PC-3 (cell line): ENCODE results near the gene RBM47. TPM values are rescaled to one million over a fixed set of nuclear protein-coding genes. Genes with fewer than 3 reads are reported as not detected.
A peak's percentile ranks its signal among the peaks of the same experiment; 100 is the strongest.
"Not testable (repeated sequence)": the region's sequence is repeated elsewhere in the genome, so short reads cannot be mapped to it uniquely, and the experiment has no call there.

Source experiments
- ATAC-seq: fragments of 200-7000 bp; cut with Tn5 transposase; 2 replicates; pipeline ENCODE4 v1.9.1; 2020; ENCODE audit warnings: mild to moderate bottlenecking, moderate library complexity
- BruUV-seq: library from RNA; stranded (reverse); fragments of 400-500 nt; replicated peaks from 2 replicates; lab custom pipeline; 2021; lab: Mats Ljungman, UMichigan
- CTCF ChIA-PET: fragments of 300-600 bp; sonication (Branson Sonifier 250); formaldehyde crosslinking; loops from one replicate; lab custom pipeline; 2022; ENCODE audit warnings: antibody characterized with exemption; lab: Charles Lee
- POLR2A ChIA-PET: fragments of 300-600 bp; sonication (Branson Sonifier 250); formaldehyde crosslinking; loops from one replicate; lab custom pipeline; 2022; ENCODE audit warnings: antibody characterized with exemption; ENCODE audit not compliant: unreplicated experiment; lab: Charles Lee
- DNase-seq: peaks from one replicate; pipeline ENCODE4 v3.0.0-alpha.2; 2015
- H2AFZ ChIP-seq: fragments of 300-600 bp; sonication (generic); 2 replicates; pipeline ENCODE4 v1.6.0; 2016; ENCODE audit warnings: antibody characterized with exemption, low read length
- H3F3A ChIP-seq: fragments of 300-600 bp; sonication (generic); one replicate; pipeline ENCODE4 v1.6.0; 2017; ENCODE audit warnings: antibody characterized with exemption, low read length, control low read depth, mild to moderate bottlenecking; ENCODE audit not compliant: unreplicated experiment
- H3K27ac ChIP-seq: fragments of 300-600 bp; sonication (generic); 2 replicates; pipeline ENCODE4 v1.5.1; 2016; ENCODE audit warnings: mild to moderate bottlenecking, low read length
- H3K27me3 ChIP-seq: fragments of 300-600 bp; sonication (generic); 2 replicates; pipeline ENCODE4 v1.6.1; 2016; ENCODE audit warnings: low read length, mixed read lengths
- H3K36me3 ChIP-seq: fragments of 300-600 bp; sonication (generic); 2 replicates; pipeline ENCODE4 v1.6.1; 2016; ENCODE audit warnings: low read depth, mixed run types, low read length, mixed read lengths
- H3K4me1 ChIP-seq: fragments of 300-600 bp; sonication (generic); 2 replicates; pipeline ENCODE4 v1.5.1; 2016; ENCODE audit warnings: low read length; ENCODE audit not compliant: insufficient read depth
- H3K4me2 ChIP-seq: fragments of 300-600 bp; sonication (generic); 2 replicates; pipeline ENCODE4 v1.6.0; 2016; ENCODE audit warnings: low read length
- H3K4me3 ChIP-seq: fragments of 300-600 bp; sonication (generic); 2 replicates; pipeline ENCODE4 v1.5.1; 2016; ENCODE audit warnings: mild to moderate bottlenecking, low read length, mixed read lengths
- H3K79me2 ChIP-seq: fragments of 300-600 bp; sonication (generic); 2 replicates; pipeline ENCODE4 v1.6.1; 2017; ENCODE audit warnings: low read length, mixed read lengths
- H3K9ac ChIP-seq: fragments of 300-600 bp; sonication (generic); 2 replicates; pipeline ENCODE4 v1.6.0; 2016; ENCODE audit warnings: mild to moderate bottlenecking, low read length
- H3K9me2 ChIP-seq: fragments of 300-600 bp; sonication (generic); replicated peaks from 2 replicates; pipeline ENCODE4 v1.6.1; 2016; ENCODE audit warnings: mixed run types, low read length, mixed read lengths
- H3K9me3 ChIP-seq: fragments of 300-600 bp; sonication (generic); 2 replicates; pipeline ENCODE4 v1.6.1; 2016; ENCODE audit warnings: low read length, mixed read lengths
- H4K20me1 ChIP-seq: fragments of 300-600 bp; sonication (generic); 2 replicates; pipeline ENCODE4 v1.6.1; 2016; ENCODE audit warnings: low read length, mixed read lengths
- CTCF ChIP-seq: fragments of 300-600 bp; sonication (generic); conservative IDR thresholded peaks from 2 replicates; pipeline ENCODE4 v1.5.1; 2017; ENCODE audit warnings: antibody characterized with exemption, low read depth, mild to moderate bottlenecking, low read length
- EZH2 ChIP-seq: fragments of 300-600 bp; sonication (generic); IDR thresholded peaks from one replicate; pipeline ENCODE4 v1.6.1; 2017; ENCODE audit warnings: antibody characterized with exemption, mild to moderate bottlenecking, low read length; ENCODE audit not compliant: unreplicated experiment
- EZH2phosphoT487 ChIP-seq: fragments of 300-600 bp; sonication (generic); IDR thresholded peaks from 2 replicates; pipeline ENCODE4 v1.6.1; 2018; ENCODE audit warnings: mild to moderate bottlenecking, antibody characterized with exemption, low read length, borderline replicate concordance
- intact Hi-C: fragments of 100-400 bp; cut with micrococcal nuclease; formaldehyde crosslinking; loops from 2 replicates; pipeline ENCODE4 v1.9.0; 2023
- total RNA-seq: library from RNA; depleted of rRNA; stranded (reverse); fragments of >200 nt; gene quantifications from 2 replicates; pipeline ENCODE4 v1.2.3, GENCODE V29; 2014

The RBM47 gene
- total RNA-seq, 1 experiment from 2014 or later: 34.7 TPM

- BruUV-seq: no TSS peak
- ATAC-seq (no peak), DNase-seq (no peak)
- H3K27me3 ChIP-seq: no peaks in the 10 kb centered on the region
- no peak overlapping the region for H2AFZ ChIP-seq
- H3K4me1 ChIP-seq: peaks cover 20% of the 10 kb centered on the region
- H3K4me2 ChIP-seq: no peak overlapping the region
- intact Hi-C loops: no loop called here
- H3K36me3 ChIP-seq: no peaks in the 10 kb centered on the region
- H3K9me3 ChIP-seq: no peaks in the 10 kb centered on the region
- TF ChIP-seq CTCF: no peak
- no peak for TF ChIP-seq EZH2
- TF ChIP-seq EZH2phosphoT487: no peak
- H3K9me2 ChIP-seq: no peaks in the 10 kb centered on the region
- POLR2A ChIA-PET: no interaction called here
- H3F3A ChIP-seq: peaks cover 5% of the 10 kb centered on the region
- H3K9ac ChIP-seq: no peak overlapping the region
- H4K20me1 ChIP-seq: no peaks in the 10 kb centered on the region
- H3K27ac ChIP-seq: no peak overlapping the region
- no peak overlapping the region for H3K4me3 ChIP-seq
- CTCF ChIA-PET: interaction anchor here (0.6 kb wide), 1 partner anchor 41 kb away, joined by 6 read pairs; no protein-coding TSS in a partner anchor
- H3K79me2 ChIP-seq: peaks cover 24% of the 10 kb centered on the region
Observed at GRCh38 chr4:40632080-40632479, 2.4 kb upstream of the RBM47 start.

GRCh38 chr4:40630335-40631021, 814 bp upstream of the RBM47 start:
- Histone ChIP-seq H4K20me1 (no peaks in the 10 kb centered on the region), H3K4me3 (peak overlapping the region; percentile 87), H3K79me2 (peaks cover 40% of the 10 kb centered on the region), H3K4me1 (peaks cover 32% of the 10 kb centered on the region), H3K9me2 (no peaks in the 10 kb centered on the region), H3K27ac (peak overlapping the region; percentile 100), H3K27me3 (no peaks in the 10 kb centered on the region), H3K36me3 (no peaks in the 10 kb centered on the region), H2AFZ (peak overlapping the region; percentile 88), H3F3A (peaks cover 5% of the 10 kb centered on the region), H3K9ac (peak overlapping the region; percentile 97), H3K9me3 (no peaks in the 10 kb centered on the region), H3K4me2 (peak overlapping the region; percentile 97)
- TF ChIP-seq EZH2 (no peak), EZH2phosphoT487 (no peak), CTCF (no peak)
- BruUV-seq: no TSS peak
- ATAC-seq (peak; percentile 52), DNase-seq (peak; percentile 69)
- ChIA-PET CTCF (no interaction called here), POLR2A (interaction anchor here (0.7 kb wide), 1 partner anchor 142 kb away, joined by 3 read pairs; no protein-coding TSS in a partner anchor)
- intact Hi-C loops: loop anchor here (2.0 kb wide), 1 partner anchor 88 kb away; no protein-coding TSS in a partner anchor

GRCh38 chr4:40628888-40629287, 776 bp downstream of the RBM47 start:
- TF ChIP-seq EZH2phosphoT487 (no peak), CTCF (no peak), EZH2 (no peak)
- H3K9me2 ChIP-seq: no peaks in the 10 kb centered on the region
- no peaks in the 10 kb centered on the region for H3K36me3 ChIP-seq
- peak overlapping the region; percentile 97 for H3K4me2 ChIP-seq
- TSS peak; percentile 51 for BruUV-seq
- peak overlapping the region; percentile 87 for H3K4me3 ChIP-seq
- peaks cover 40% of the 10 kb centered on the region for H3K4me1 ChIP-seq
- no peak for ATAC-seq
- H3K9me3 ChIP-seq: no peaks in the 10 kb centered on the region
- no peaks in the 10 kb centered on the region for H3K27me3 ChIP-seq
- peak overlapping the region; percentile 100 for H3K27ac ChIP-seq
- peaks cover 5% of the 10 kb centered on the region for H3F3A ChIP-seq
- no peak overlapping the region; the same call in 1 of the 2 replicates for H2AFZ ChIP-seq
- DNase-seq: peak; percentile 30
- POLR2A ChIA-PET: interaction anchor here (0.6 kb wide), 1 partner anchor 74 kb away, joined by 7 read pairs; no protein-coding TSS in a partner anchor
- intact Hi-C loops: loop anchor here (1.0 to 10.0 kb wide), 2 partner anchors 54 to 78 kb away; no protein-coding TSS in a partner anchor
- CTCF ChIA-PET: no interaction called here
- peak overlapping the region; percentile 97 for H3K9ac ChIP-seq
- peaks cover 54% of the 10 kb centered on the region for H3K79me2 ChIP-seq
- H4K20me1 ChIP-seq: no peaks in the 10 kb centered on the region

GRCh38 chr4:40628407-40628806, 1.3 kb downstream of the RBM47 start:
- peak overlapping the region; percentile 87 for H3K4me3 ChIP-seq
- H3F3A ChIP-seq, H3K9me3 ChIP-seq, H4K20me1 ChIP-seq, DNase-seq, CTCF ChIA-PET, H3K27me3 ChIP-seq, H3K36me3 ChIP-seq, ATAC-seq, BruUV-seq, H3K9me2 ChIP-seq, H2AFZ ChIP-seq, POLR2A ChIA-PET: not testable (repeated sequence)
- peak overlapping the region; percentile 97 for H3K4me2 ChIP-seq
- peaks cover 55% of the 10 kb centered on the region for H3K79me2 ChIP-seq
- peak overlapping the region; percentile 100 for H3K27ac ChIP-seq
- intact Hi-C loops: loop anchor here (10.0 kb wide), 1 partner anchor 54 kb away; no protein-coding TSS in a partner anchor
- H3K4me1 ChIP-seq: peaks cover 45% of the 10 kb centered on the region
- H3K9ac ChIP-seq: peak overlapping the region; percentile 97
